GM12873 (cell line): Measurements from ENCODE around the gene CDH6.

Experiments
- CTCF ChIP-seq: IDR thresholded peaks from 2 replicates; pipeline ENCODE4 v1.5.1; 2012; ENCODE audit warnings: low read depth, mild to moderate bottlenecking, moderate library complexity, low read length, control low read depth; ENCODE audit not compliant: insufficient read depth; ENCODE audit errors: missing control alignments

Gene CDH6

DNA sequence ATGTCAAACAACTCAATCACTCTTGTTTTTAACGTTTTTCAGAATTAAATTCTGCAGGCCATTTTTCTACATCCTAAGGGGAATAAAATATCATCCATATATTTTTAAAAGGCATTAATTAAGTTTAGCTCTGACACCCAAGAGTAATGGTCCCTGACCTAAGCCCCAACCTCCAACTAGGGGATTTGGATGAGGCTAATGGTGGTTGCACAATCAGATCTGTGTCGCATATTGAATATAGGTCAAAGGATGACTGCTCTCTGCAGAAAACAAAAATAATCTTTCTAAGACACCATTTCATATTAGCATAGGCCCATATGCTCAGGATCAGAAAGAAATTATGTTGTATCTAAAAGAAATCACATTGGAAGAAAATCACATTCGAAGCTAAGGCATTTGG, 20.7 kb downstream of the CDH6 start:
- no peak for TF ChIP-seq CTCF

DNA sequence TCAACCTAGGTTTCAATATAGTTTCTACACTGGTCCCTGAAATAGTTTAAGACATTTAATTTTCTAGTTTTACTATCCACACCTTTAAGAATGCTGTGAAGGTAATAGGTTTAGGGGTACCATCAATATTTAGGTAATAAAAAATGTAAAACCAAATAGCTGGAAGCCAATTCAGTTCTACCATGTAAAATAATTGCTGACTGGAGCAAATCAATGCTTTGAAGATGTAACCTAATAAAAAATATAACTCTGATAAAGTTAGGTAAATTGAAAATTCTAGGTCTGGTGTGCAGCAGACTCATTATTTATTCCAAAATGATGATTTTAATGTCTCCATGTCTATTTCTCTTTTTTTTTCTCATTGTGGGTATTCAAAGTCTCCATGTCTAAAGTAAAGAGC, 21.8 kb downstream of the CDH6 start:
- no peak for TF ChIP-seq CTCF

- no peak for TF ChIP-seq CTCF
Observed at GRCh38 chr5:31217446-31217845, 24.0 kb downstream of the CDH6 start.

- no peak for TF ChIP-seq CTCF
Observed at GRCh38 chr5:31218978-31219377, 25.5 kb downstream of the CDH6 start.

- TF ChIP-seq CTCF, result no peak
Observed at GRCh38 chr5:31221001-31221400, 27.5 kb downstream of the CDH6 start.

DNA sequence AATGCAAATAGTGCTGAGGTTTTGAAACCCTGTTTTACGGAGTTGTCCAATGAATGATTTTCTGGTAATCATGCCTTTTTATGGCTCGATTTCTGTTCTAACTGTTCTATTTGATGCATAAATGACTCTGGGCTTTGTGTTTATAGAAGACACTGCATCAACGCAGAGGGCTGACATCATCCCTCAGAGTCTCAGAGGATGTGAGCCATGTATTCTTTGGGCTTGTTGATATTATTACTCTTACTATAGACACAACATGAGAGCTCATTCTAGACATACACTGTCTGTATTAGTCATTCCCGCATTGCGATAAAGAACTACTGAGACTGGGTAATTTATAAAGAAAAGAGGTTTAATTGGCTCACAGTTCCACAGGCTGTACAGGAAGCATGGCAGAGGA, 31.6 kb downstream of the CDH6 start:
- no peak for TF ChIP-seq CTCF

GRCh38 chr5:31225613-31226012, 32.1 kb downstream of the CDH6 start:
- no peak for TF ChIP-seq CTCF

DNA sequence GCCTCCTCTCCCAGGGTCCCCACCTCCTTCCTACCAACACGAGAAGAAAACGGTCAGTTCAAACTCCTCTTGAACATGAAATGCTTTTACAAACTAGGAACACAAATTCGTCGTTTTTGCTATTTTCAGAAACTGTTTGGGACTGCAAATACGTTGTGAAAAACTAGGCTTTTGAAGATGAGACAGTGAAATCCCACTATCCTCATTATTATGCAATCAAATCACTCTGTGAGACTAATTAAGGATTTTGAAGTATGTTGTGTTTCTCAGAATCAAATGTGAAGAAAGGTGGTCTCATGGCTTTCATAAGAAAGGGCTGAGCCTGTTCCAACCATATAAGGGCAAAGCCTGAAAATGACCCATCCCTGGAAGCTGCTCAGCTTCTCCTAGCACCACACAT, 33.2 kb downstream of the CDH6 start:
- TF ChIP-seq CTCF, result no peak
